Choroid plexus epithelial cell (primary cell): Measurements from ENCODE around the gene KCNJ15.

Experiments used
- DNase-seq: peaks from one replicate; pipeline ENCODE4 v3.0.0-alpha.2; 2010; ENCODE audit warnings: low read depth
- H3K4me3 ChIP-seq: 2 replicates; pipeline ENCODE4 v1.5.1; 2011; ENCODE audit warnings: low read depth, mild to moderate bottlenecking, control low read depth, low read length, moderate library complexity
- TF ChIP-seq, protein P1 (sequence below): conservative IDR thresholded peaks from 2 replicates; pipeline ENCODE4 v1.5.1; 2011; ENCODE audit warnings: low read depth, mild to moderate bottlenecking, control low read depth, inconsistent platforms, low read length, moderate library complexity

The KCNJ15 gene

DNA sequence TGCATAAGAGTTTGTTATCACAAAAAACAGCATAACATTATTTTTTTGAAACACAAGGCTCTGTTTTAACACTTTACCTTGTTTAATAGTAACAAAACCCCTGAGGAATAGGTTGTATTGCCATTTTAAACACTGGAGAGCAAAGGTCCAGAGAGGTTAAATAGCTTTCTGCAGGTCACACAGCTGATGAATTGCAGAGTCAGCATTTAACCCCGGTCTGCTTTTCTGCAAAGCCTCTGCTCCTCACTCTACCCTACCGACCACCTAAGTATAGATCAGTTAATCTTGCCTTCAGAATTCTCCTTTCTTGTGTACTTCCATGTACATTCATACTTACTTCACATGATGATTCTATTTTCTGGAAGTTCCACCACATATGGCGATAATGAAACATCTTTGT, 42.0 kb downstream of the KCNJ15 start:
- TF ChIP-seq, protein P1, sequence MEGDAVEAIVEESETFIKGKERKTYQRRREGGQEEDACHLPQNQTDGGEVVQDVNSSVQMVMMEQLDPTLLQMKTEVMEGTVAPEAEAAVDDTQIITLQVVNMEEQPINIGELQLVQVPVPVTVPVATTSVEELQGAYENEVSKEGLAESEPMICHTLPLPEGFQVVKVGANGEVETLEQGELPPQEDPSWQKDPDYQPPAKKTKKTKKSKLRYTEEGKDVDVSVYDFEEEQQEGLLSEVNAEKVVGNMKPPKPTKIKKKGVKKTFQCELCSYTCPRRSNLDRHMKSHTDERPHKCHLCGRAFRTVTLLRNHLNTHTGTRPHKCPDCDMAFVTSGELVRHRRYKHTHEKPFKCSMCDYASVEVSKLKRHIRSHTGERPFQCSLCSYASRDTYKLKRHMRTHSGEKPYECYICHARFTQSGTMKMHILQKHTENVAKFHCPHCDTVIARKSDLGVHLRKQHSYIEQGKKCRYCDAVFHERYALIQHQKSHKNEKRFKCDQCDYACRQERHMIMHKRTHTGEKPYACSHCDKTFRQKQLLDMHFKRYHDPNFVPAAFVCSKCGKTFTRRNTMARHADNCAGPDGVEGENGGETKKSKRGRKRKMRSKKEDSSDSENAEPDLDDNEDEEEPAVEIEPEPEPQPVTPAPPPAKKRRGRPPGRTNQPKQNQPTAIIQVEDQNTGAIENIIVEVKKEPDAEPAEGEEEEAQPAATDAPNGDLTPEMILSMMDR: no peak
- DNase-seq: no peak
- no peak overlapping the region for H3K4me3 ChIP-seq

DNA sequence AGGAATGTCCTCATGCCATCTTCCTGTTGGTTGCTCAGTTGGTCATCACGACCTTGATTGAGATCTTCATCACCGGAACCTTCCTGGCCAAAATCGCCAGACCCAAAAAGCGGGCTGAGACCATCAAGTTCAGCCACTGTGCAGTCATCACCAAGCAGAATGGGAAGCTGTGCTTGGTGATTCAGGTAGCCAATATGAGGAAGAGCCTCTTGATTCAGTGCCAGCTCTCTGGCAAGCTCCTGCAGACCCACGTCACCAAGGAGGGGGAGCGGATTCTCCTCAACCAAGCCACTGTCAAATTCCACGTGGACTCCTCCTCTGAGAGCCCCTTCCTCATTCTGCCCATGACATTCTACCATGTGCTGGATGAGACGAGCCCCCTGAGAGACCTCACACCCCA, 42.9 kb downstream of the KCNJ15 start:
- no peak for DNase-seq
- no peak overlapping the region for H3K4me3 ChIP-seq
- TF ChIP-seq, protein P1: no peak

DNA sequence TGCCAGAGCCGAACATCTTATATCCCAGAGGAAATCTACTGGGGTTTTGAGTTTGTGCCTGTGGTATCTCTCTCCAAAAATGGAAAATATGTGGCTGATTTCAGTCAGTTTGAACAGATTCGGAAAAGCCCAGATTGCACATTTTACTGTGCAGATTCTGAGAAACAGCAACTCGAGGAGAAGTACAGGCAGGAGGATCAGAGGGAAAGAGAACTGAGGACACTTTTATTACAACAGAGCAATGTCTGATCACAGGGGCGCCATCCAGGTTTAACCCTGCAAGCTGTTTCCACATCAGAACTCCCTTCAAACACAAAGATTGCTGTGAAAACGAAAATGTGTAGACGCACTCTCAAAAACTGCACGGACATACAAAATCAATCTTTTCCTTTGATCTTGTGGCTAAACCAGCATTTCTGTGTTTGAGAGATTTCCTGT, 43.4 kb downstream of the KCNJ15 start:
- no peak overlapping the region for H3K4me3 ChIP-seq
- TF ChIP-seq, protein P1: no peak
- DNase-seq: peak; percentile 35

DNA sequence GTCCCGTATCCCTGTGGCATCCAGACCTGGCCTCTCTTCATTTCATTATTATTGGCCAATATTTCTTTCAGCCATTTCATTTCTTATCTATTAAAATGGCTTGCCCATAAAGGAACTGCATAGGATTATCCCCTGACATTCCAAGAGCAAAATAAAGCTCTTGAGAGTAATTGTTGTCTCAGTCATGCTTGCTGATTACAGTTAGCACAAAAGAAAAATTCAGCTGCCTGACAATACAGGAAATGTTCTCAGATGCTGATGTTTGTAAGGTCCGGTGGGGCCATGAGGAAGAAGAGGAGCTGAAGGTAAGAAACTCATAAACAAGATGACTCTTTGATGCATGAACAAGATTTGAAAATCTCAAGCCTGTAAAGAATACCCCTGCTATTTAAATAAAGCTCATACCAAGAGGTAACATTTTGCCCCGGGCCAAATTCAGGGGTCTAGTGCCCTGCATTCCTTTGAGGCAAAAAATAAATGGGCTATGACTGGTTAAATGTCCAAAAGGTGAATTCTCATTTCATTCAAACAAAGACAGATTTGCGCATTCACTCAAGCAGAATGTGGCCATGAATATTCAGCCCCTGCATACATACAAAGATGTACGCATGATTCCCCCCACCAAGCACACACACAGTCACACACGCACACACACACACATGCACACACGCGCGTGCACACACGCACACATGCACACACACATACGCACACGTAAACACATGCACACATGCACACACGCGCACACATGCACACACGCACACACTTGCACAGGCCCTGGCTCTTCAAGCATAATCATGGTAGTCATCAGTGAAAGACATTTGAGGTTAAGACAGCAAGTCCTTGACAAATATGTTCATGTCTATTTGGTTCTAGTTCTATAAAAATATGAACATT, 44.8 kb downstream of the KCNJ15 start:
- DNase-seq: no peak
- TF ChIP-seq, protein P1: no peak
- H3K4me3 ChIP-seq: no peak overlapping the region

DNA sequence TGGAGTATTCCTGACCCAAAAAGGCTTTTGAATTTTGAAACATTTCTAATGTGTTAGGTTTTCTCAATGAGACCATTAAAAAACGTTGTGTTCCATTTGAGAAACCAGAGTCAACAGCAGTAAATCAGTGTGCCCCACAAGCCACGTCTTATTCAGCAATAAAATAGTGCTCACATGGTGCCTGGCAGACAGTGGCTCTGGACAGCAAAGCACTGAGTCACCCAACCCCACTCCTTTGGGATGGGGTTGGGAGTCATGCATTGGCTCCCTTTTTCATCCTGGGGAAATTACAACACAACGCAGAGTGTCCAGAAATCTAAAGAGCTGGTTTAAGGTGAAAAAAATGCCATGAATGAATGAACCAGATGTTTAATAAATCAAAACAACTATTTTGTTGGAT, 46.5 kb downstream of the KCNJ15 start:
- no peak overlapping the region for H3K4me3 ChIP-seq
- peak; percentile 62 for DNase-seq
- TF ChIP-seq, protein P1: no peak

DNA sequence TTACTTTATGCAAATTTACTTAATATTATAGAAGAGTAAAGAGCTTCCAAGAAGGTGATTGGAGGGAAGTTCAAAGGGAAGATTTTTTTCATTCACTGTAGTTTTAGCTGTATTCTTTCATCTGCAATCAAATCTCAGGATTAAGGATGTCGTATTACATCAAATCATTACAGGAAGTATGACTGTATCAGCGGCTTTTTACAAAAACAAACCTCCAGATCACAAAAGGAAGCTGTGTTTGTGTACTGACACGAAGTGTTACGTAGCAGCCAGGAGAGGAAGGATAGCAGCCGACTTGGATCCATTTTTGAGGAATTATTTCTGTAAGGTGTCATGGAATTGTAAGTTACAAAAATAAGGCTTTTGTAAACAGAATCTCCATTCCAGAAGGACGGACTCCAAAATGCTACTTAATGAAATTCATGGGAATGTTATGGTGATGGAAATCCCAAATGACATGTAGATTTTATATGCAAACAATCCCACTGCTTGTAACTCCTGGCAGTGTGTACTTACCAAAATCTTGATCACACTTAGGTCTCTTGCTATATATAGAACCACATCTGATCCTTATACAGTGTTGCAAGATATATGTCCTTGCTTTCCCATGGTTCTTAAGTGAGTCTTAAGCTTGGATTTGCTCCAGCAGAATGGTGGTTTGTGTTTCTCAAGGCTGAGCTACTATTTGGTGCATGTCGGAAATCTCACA, 49.8 kb downstream of the KCNJ15 start:
- H3K4me3 ChIP-seq: peak overlapping the region; percentile 35
- DNase-seq: peak; percentile 99
- TF ChIP-seq, protein P1: no peak
